ENCODE results near the gene EEF1E1. TPM values are rescaled to one million over a fixed set of nuclear protein-coding genes. Genes with fewer than 3 reads are reported as not detected.

The EEF1E1 gene
- total RNA-seq (2022; extraction: Qiagen RNA extraction): 51.6 to 93.7 TPM (median 57.6 TPM) in 5 replicates

GRCh38 chr6:8102122-8102958, at the start of gene EEF1E1:
Gene EEF1E1, minus strand, starts transcription at chr6:8102548. Its CDS starts 27 bp downstream, at chr6:8102521.

GRCh38 chr6:8063761-8064637, 38.3 kb downstream of the EEF1E1 start, which contains the start of gene BLOC1S5:
Gene BLOC1S5, minus strand, starts transcription at chr6:8064389. Its CDS starts 13 bp downstream, at chr6:8064376.

Other genes starting within 250 kb of the EEF1E1 start
- gene TXNDC5, start 191.8 kb downstream of the EEF1E1 start, total RNA-seq (2022; extraction: Qiagen RNA extraction): 117 to 149 TPM (median 140 TPM) in 5 replicates
- gene BLOC1S5, start 38.2 kb downstream of the EEF1E1 start, total RNA-seq (2022; extraction: Qiagen RNA extraction): 5.6 to 8.1 TPM (median 7.5 TPM) in 5 replicates